Peyer's patch (tissue), 4 donors: ENCODE data around the gene PRPF6.

Source experiments
- CTCF ChIP-seq, 6 experiments: fragments of 450-650 bp in 4 of 6; fragments of 200-600 bp in 2 of 6; sonication (generic) in 1 of 6; IDR thresholded peaks; one replicate each; pipeline ENCODE4 v1.5.1; 2017 to 2019; ENCODE audit warnings: antibody characterized with exemption in 6 of 6, mild to moderate bottlenecking in 3 of 6, moderate library complexity in 1 of 6
- POLR2A ChIP-seq, 2 donors: fragments of 450-650 bp; IDR thresholded peaks; one replicate each; pipeline ENCODE4 v1.5.1; 2017; ENCODE audit warnings: antibody characterized with exemption in 2 of 2, mild to moderate bottlenecking in 2 of 2, moderate library complexity in 2 of 2

- no peak for TF ChIP-seq CTCF (IDR thresholded peaks at IDR 0.05)
- no peak for TF ChIP-seq POLR2A (IDR thresholded peaks at IDR 0.05)
Observed at GRCh38 chr20:64043768-64044167, 62.8 kb downstream of the PRPF6 start.
